GM19035 (cell line): Measurements from ENCODE around the gene AMOTL2.

Experiments
- ATAC-seq: cut with Tn5 transposase; IDR thresholded peaks from one replicate; pipeline ENCODE4 v1.9.1; 2021; ENCODE audit not compliant: unreplicated experiment

Gene AMOTL2

GRCh38 chr3:134374105-134374790 lies at the start of gene AMOTL2:
TSS of gene AMOTL2 (minus strand) at chr3:134374447. CDS start at chr3:134371433, 3,014 bp downstream.
- no peak for ATAC-seq

DNA sequence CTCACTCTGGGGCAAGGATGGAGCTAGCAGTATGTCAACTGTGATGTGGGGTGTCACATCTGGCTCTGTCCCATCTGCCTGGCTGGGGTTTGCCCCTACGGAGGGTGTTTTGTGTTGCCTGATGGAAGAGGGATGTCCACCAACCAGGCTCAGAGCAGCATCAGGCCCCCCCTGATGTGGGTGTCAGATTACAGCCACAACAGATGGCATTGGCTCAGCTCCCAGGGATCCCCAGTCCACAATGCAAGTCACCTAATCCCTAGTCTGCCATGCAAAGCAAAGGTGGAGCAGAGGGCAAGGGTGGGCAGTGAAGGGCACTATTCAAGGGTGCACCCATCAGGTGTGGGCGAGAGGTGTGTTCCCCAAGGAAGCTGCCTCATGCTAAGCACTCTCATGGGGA lies 48.9 kb upstream of the AMOTL2 start:
- no peak for ATAC-seq

GRCh38 chr3:134419960-134420321 lies 45.7 kb upstream of the AMOTL2 start:
- no peak for ATAC-seq

- ATAC-seq, result no peak
These were observed 45.1 kb upstream of the AMOTL2 start for GRCh38 chr3:134419214-134419959.

DNA sequence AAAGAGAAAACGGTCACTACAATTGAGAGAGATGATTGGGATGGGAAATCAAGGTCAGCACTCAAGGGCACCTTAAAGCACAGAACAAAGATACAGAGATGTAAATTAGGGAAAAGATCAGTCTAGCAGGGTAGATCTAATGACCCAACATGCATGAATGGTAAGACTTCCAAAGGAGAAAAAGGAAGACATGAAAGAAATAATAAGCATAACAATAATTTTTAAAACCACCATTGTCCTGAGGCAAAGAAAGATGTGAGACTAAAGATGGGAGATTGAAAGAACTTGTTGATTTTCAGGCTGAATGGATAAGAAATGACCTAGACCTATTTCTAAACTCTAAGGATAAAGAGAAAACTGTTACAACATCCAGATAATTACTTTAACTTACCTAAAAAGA lies 34.8 kb upstream of the AMOTL2 start:
- no peak for ATAC-seq

DNA sequence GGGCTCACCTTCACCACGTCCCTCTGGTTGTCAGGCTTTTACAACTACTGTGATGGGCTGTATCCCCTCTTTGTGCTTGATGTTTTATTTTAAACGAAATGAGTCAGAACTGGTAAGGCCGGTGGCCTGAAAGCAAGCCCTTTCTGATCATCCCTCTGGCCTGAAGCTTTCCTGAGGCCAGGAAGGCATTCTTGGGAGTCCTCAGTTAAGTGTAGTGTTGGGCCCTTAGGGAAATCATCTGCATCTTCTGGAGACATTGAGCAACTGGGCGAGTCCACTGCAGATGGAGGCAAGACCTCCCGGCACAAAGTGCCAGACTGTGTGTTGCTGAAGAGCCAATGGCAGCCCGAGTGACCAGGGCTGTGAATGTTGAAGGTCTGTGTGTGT lies 33.0 kb upstream of the AMOTL2 start:
- ATAC-seq, result no peak

GRCh38 chr3:134406331-134407238 lies 32.3 kb upstream of the AMOTL2 start:
- ATAC-seq, result no peak

DNA sequence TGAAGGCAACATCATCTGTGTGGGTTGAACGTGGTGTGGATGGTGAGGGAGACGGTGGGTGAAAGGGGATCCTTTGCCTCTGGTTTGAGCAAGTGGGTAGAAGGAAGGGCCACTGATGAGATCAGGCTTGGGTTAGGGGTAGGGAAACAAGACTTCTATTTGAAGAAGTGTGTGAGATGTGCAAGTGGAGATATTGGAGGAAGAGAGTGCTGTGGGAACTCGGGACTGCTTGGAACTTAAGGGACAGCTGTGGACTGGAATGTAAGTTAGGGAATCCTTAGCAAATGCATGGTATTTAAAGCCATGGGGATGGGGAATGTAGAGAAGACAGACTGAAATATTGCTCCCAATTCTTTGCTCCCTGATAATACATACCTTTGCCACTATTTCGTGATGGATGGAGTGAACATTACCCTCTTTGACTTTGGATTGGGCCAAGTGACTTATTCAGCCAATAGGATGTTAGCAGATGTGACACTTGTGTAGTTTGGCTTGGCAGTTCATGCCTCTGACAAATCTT lies 30.2 kb upstream of the AMOTL2 start:
- no peak for ATAC-seq

GRCh38 chr3:134397755-134398154 lies 23.5 kb upstream of the AMOTL2 start:
- ATAC-seq, result no peak

DNA sequence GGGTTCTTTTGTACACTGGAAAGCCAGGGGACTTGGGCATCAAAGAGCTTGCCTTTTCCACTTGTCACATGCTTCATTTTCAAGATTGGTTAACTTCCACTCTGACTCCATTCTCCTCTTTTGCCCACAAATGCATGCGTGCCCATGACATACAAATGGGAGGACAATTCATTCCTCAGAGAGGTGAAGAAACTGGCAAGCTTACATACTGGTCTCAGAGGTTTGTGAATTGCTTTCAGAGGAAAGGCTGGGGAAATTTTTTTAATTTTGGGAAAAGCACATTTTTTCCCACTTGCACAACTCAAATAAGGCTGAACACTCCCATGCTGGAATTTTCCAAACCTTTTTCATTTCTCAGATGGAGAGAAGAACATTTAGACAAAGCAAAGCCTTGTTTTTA lies 20.9 kb upstream of the AMOTL2 start:
- no peak for ATAC-seq

GRCh38 chr3:134394380-134394779 lies 20.1 kb upstream of the AMOTL2 start:
- no peak for ATAC-seq

GRCh38 chr3:134393074-134393473 lies 18.8 kb upstream of the AMOTL2 start:
- no peak for ATAC-seq

DNA sequence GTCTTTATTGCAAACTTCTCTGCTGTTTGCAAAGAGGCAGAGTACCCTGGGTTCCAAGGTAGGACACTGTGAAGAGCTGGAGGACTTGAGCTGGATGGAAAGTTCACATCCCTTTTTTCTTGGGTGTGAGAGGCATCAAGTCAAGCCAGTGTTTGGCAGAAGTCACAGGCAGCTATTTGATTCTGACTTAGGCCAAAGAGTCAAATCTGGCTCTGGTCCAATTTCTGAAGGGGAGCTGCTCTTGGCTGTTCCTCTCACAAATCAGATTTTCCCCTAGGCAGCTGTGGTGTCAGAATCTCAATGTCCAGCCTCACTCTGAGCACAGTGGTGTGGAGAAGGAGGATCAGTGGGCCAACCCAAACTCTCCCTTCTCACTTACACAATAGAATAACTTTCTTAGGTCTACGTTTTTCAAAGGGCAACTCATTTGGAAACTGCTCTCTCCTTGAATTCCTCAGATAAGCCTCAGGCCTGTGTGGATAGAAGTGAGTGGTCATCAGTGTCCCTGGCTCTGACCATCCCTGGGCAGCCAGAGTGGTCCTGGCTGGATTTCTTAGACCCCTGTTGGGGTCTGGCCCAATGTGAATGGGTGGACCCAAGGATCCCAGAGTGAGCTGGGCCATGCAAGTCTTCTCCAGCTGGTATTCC lies 18.2 kb upstream of the AMOTL2 start:
- ATAC-seq, result no peak

DNA sequence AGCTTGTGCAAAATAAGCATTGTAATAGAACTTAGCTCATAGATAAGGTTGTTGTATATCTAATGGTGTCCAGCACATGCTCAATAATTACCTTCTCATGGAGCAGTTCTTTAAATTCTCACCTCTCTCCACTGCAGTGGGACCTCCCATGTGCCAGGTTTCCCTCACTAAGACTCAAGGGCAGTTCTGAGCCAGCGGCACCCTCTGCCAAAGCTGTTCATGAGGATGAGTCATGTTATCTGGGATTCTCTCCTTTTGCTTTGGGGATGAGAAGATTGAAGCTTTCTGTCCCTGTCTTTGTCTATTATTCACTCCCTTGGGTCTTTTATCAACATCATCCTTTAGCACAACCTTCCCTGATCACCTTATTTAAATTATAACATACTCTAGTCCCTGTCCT lies 15.6 kb upstream of the AMOTL2 start:
- no peak for ATAC-seq

- ATAC-seq, result no peak
These were observed 14.7 kb upstream of the AMOTL2 start for GRCh38 chr3:134388788-134389485.

- ATAC-seq, result no peak
These were observed 14.0 kb upstream of the AMOTL2 start for GRCh38 chr3:134388292-134388691.

DNA sequence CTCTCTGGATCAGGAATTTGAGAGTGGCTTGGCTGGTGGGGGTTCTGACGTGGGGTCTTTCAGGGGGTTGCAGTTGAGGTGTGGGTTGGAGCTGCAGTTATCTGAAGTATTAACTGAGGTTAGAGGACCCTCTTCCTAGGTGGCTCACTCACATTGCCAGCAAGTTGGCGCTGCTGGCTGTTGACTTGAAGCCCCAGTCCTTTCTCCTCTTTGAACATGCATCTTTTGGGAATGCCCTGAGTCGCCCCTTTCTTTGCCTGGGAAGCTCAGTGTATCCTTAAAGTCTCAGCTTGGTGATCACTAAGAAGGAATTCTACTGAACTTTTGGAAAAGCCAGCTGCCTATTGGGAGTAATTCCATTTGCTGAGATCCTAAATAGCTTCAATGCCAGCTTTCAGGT lies 13.0 kb upstream of the AMOTL2 start:
- no peak for ATAC-seq

- ATAC-seq, result no peak
These were observed 10.7 kb upstream of the AMOTL2 start for GRCh38 chr3:134384963-134385362.

- ATAC-seq, result no peak
These were observed 7.7 kb upstream of the AMOTL2 start for GRCh38 chr3:134381831-134382442.

DNA sequence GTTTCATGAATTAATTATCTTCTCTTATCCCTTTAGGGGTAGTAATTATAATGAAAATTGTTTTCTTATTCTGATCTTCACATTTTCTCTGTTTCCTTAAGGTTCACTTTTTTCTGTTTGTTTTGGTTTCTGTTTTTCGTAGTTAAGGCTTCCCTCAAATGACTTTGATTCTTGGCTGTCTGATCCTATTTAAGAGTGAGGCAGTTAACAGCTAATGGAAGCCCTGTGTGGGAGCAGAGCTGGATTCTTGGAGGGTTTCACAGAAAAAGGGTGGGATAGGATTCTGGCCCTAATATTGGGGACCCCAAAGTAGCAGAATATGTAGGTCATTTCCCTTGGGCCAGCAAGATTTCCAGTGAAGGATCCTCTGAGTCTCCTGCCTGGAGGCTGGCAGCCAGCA lies 6.8 kb upstream of the AMOTL2 start:
- no peak for ATAC-seq
